H1 (cell line): ENCODE measurements around the gene ZDHHC20. TPM values are rescaled to one million over a fixed set of nuclear protein-coding genes. Genes with fewer than 3 reads are reported as not detected.

Source experiments
- CTCF ChIA-PET: fragments of 300-600 bp; sonication (Branson Sonifier 250); formaldehyde crosslinking; loops from one replicate; lab custom pipeline; 2021; ENCODE audit not compliant: partially characterized antibody; lab: Charles Lee
- POLR2A ChIA-PET: fragments of 300-600 bp; sonication (Branson Sonifier 250); formaldehyde crosslinking; loops from one replicate; lab custom pipeline; 2021; ENCODE audit warnings: inconsistent platforms; ENCODE audit not compliant: partially characterized antibody; lab: Charles Lee
- DNase-seq, 2 experiments: peaks; one replicate each; pipeline versions ENCODE4 v3.0.0 to v3.0.0-alpha.2; 2010 to 2022; ENCODE audit warnings: low spot score in 2 of 2, low read depth in 1 of 2, mixed read lengths in 1 of 2
- FAIRE-seq: peaks from 2 replicates; lab custom pipeline; 2011; peaks lifted over from hg19 to GRCh38; lab: Jason Lieb, UNC
- H2AFZ ChIP-seq: 2 replicates; pipeline ENCODE4 v1.8.1; 2012; ENCODE audit warnings: low read length, inconsistent platforms
- H2AK5ac ChIP-seq: 2 replicates; pipeline ENCODE4 v1.6.1; 2013; ENCODE audit warnings: low read depth, low read length
- H2BK120ac ChIP-seq: replicated peaks from 2 replicates; pipeline ENCODE3; 2013; ENCODE audit warnings: low read depth, low read length, inconsistent platforms
- H2BK12ac ChIP-seq: 2 replicates; pipeline ENCODE4 v1.6.1; 2013; ENCODE audit warnings: low read depth, low read length
- H2BK15ac ChIP-seq: 2 replicates; pipeline ENCODE4 v1.6.1; 2013; ENCODE audit warnings: low read length
- H2BK20ac ChIP-seq: 2 replicates; pipeline ENCODE4 v1.6.1; 2013; ENCODE audit warnings: low read length
- H2BK5ac ChIP-seq: 2 replicates; pipeline ENCODE4 v1.6.1; 2013; ENCODE audit warnings: low read depth, low read length
- H3K14ac ChIP-seq: 2 replicates; pipeline ENCODE4 v1.6.1; 2013; ENCODE audit warnings: inconsistent platforms; ENCODE audit not compliant: insufficient read length
- H3K18ac ChIP-seq: 2 replicates; pipeline ENCODE4 v1.6.1; 2013; ENCODE audit warnings: low read length; ENCODE audit errors: extremely low read depth
- H3K23ac ChIP-seq: 2 replicates; pipeline ENCODE4 v1.6.1; 2013; ENCODE audit warnings: inconsistent platforms; ENCODE audit not compliant: insufficient read length
- H3K23me2 ChIP-seq: 2 replicates; pipeline ENCODE4 v1.6.1; 2013; ENCODE audit warnings: low read depth, low read length
- H3K27ac ChIP-seq: 2 replicates; pipeline ENCODE4 v1.6.1; 2011; ENCODE audit warnings: low read depth, low read length, inconsistent platforms
- H3K27me3 ChIP-seq, 4 experiments: replicated peaks in 1 of 4; 1 replicate in 1 of 4; 2 replicates in 3 of 4; pipeline versions ENCODE4 v1.6.1 to v1.8.1; 2011 to 2013; ENCODE audit warnings: low read length in 3 of 4, mild to moderate bottlenecking in 3 of 4, inconsistent platforms in 2 of 4, mixed read lengths in 2 of 4, moderate library complexity in 1 of 4; ENCODE audit not compliant: control insufficient read depth in 3 of 4, insufficient read depth in 3 of 4; ENCODE audit errors: extremely low read depth in 1 of 4
- H3K36me3 ChIP-seq, 4 experiments: 2 replicates each; pipeline versions ENCODE4 v1.6.1 to v1.8.1; 2011 to 2013; ENCODE audit warnings: mild to moderate bottlenecking in 4 of 4, low read length in 3 of 4, moderate library complexity in 2 of 4, control low read depth in 1 of 4, inconsistent platforms in 1 of 4; ENCODE audit not compliant: insufficient read depth in 4 of 4, control insufficient read depth in 2 of 4
- H3K4ac ChIP-seq: replicated peaks from 2 replicates; pipeline ENCODE3; 2013; ENCODE audit warnings: low read length, low read depth, mixed read lengths, inconsistent platforms; ENCODE audit not compliant: insufficient read length
- H3K4me1 ChIP-seq, 4 experiments: replicated peaks in 1 of 4; 1 replicate in 1 of 4; 2 replicates in 3 of 4; pipeline versions ENCODE4 v1.6.1 to v1.8.1; 2011 to 2013; ENCODE audit warnings: low read length in 3 of 4, inconsistent platforms in 2 of 4, mixed read lengths in 1 of 4; ENCODE audit not compliant: insufficient read depth in 4 of 4, control insufficient read depth in 3 of 4
- H3K4me2 ChIP-seq, 2 experiments: 2 replicates each; pipeline versions ENCODE4 v1.6.1 to v1.8.1; 2011 to 2013; ENCODE audit warnings: low read depth in 2 of 2, low read length in 2 of 2, control low read depth in 1 of 2, inconsistent platforms in 1 of 2, mild to moderate bottlenecking in 1 of 2; ENCODE audit not compliant: insufficient read depth in 1 of 2
- H3K4me3 ChIP-seq, 4 experiments: fragments of 200-600, 300-600 bp in 1 of 4; sonication (generic), shearing (Covaris generic), sonication (Bioruptor Twin) in 1 of 4; 2 replicates each; pipeline versions ENCODE4 v1.5.1 to v1.8.1; 2011 to 2016; ENCODE audit warnings: low read length in 4 of 4, low read depth in 3 of 4, control low read depth in 2 of 4, inconsistent platforms in 2 of 4, mild to moderate bottlenecking in 2 of 4, mixed read lengths in 1 of 4, moderate library complexity in 1 of 4; ENCODE audit not compliant: insufficient read depth in 2 of 4; ENCODE audit errors: extremely low read depth in 1 of 4
- H3K56ac ChIP-seq: replicated peaks from 2 replicates; pipeline ENCODE3; 2013; ENCODE audit warnings: low read depth, mild to moderate bottlenecking, mixed read lengths, low read length, inconsistent platforms; ENCODE audit not compliant: insufficient read length
- H3K79me1 ChIP-seq: 2 replicates; pipeline ENCODE4 v1.6.1; 2013; ENCODE audit warnings: low read depth, low read length, control low read depth
- H3K79me2 ChIP-seq, 2 experiments: 2 replicates each; pipeline versions ENCODE4 v1.6.1 to v1.8.1; 2012 to 2013; ENCODE audit warnings: low read length in 2 of 2, mild to moderate bottlenecking in 2 of 2, inconsistent platforms in 1 of 2; ENCODE audit not compliant: insufficient read depth in 2 of 2, control insufficient read depth in 1 of 2
- H3K9ac ChIP-seq, 4 experiments: replicated peaks in 1 of 4; 1 replicate in 1 of 4; 2 replicates in 3 of 4; pipeline versions ENCODE4 v1.6.1 to v1.8.1; 2011 to 2013; ENCODE audit warnings: low read depth in 3 of 4, low read length in 3 of 4, control low read depth in 2 of 4, mild to moderate bottlenecking in 2 of 4, moderate library complexity in 2 of 4, inconsistent platforms in 1 of 4; ENCODE audit errors: extremely low read depth in 1 of 4
- H3K9me3 ChIP-seq, 2 experiments: 2 replicates each; pipeline versions ENCODE4 v1.6.1 to v1.8.1; 2012 to 2013; ENCODE audit warnings: mild to moderate bottlenecking in 2 of 2, moderate library complexity in 2 of 2, control low read depth in 1 of 2, inconsistent platforms in 1 of 2, low read depth in 1 of 2, low read length in 1 of 2, mixed read lengths in 1 of 2; ENCODE audit not compliant: insufficient read depth in 2 of 2
- H4K20me1 ChIP-seq, 2 experiments: replicated peaks in 1 of 2; 2 replicates each; pipeline versions ENCODE3 to v1.8.1; 2011 to 2013; ENCODE audit warnings: inconsistent platforms in 2 of 2, low read length in 2 of 2, mild to moderate bottlenecking in 1 of 2; ENCODE audit not compliant: insufficient read depth in 2 of 2, control insufficient read depth in 1 of 2
- H4K5ac ChIP-seq: 2 replicates; pipeline ENCODE4 v1.6.1; 2013; ENCODE audit warnings: low read length, low read depth, mixed read lengths, inconsistent platforms; ENCODE audit not compliant: insufficient read length
- H4K8ac ChIP-seq: 2 replicates; pipeline ENCODE4 v1.8.0; 2013; ENCODE audit warnings: mild to moderate bottlenecking, moderate library complexity, low read length, inconsistent platforms; ENCODE audit not compliant: insufficient read depth; ENCODE audit errors: extremely low read depth
- H4K91ac ChIP-seq: replicated peaks from 2 replicates; pipeline ENCODE3; 2013; ENCODE audit warnings: low read length, mixed read lengths, inconsistent platforms; ENCODE audit not compliant: insufficient read length
- BRCA1 ChIP-seq: IDR thresholded peaks from 2 replicates; pipeline ENCODE4 v1.6.1; 2012; ENCODE audit warnings: low read depth, low read length, improper control_type of control experiment
- CHD1 ChIP-seq: IDR thresholded peaks from 2 replicates; pipeline ENCODE4 v1.6.1; 2012; ENCODE audit warnings: low read depth, low read length, improper control_type of control experiment
- CREB1 ChIP-seq: IDR thresholded peaks from 2 replicates; pipeline ENCODE4 v1.6.1; 2012; ENCODE audit warnings: inconsistent platforms
- EZH2 ChIP-seq: fragments of 200-600 bp; sonication (generic); IDR thresholded peaks from 2 replicates; pipeline ENCODE4 v1.7.1; 2012; ENCODE audit warnings: low read depth, mild to moderate bottlenecking, moderate library complexity, low read length, inconsistent platforms; ENCODE audit not compliant: severe bottlenecking
- GTF2F1 ChIP-seq: IDR thresholded peaks from 2 replicates; pipeline ENCODE4 v1.6.1; 2012; ENCODE audit warnings: low read depth, low read length, improper control_type of control experiment, borderline replicate concordance
- JUN ChIP-seq: IDR thresholded peaks from 2 replicates; pipeline ENCODE4 v1.6.1; 2011; ENCODE audit warnings: low read depth, mild to moderate bottlenecking, improper control_type of control experiment, low read length
- MAFK ChIP-seq: IDR thresholded peaks from 2 replicates; pipeline ENCODE4 v1.6.1; 2012; ENCODE audit warnings: low read depth, mild to moderate bottlenecking, improper control_type of control experiment, low read length
- POLR2AphosphoS5 ChIP-seq: IDR thresholded peaks from 2 replicates; pipeline ENCODE4 v1.6.1; 2011; ENCODE audit warnings: low read depth, low read length
- RXRA ChIP-seq: IDR thresholded peaks from 2 replicates; pipeline ENCODE4 v1.6.1; 2011; ENCODE audit warnings: low read depth, mild to moderate bottlenecking, low read length, moderate library complexity; ENCODE audit not compliant: insufficient read depth
- SRF ChIP-seq: IDR thresholded peaks from 2 replicates; pipeline ENCODE4 v1.6.1; 2011; ENCODE audit warnings: mild to moderate bottlenecking, low read depth, low read length, moderate library complexity
- SUZ12 ChIP-seq: fragments of 200-600 bp; sonication (generic); IDR thresholded peaks from 2 replicates; pipeline ENCODE4 v1.6.1; 2012; ENCODE audit warnings: mild to moderate bottlenecking, inconsistent platforms, low read length, moderate library complexity, mixed read lengths
- TAF7 ChIP-seq: optimal IDR thresholded peaks from 2 replicates; pipeline ENCODE3; 2011; ENCODE audit warnings: low read depth, mild to moderate bottlenecking, inconsistent platforms, low read length, moderate library complexity, borderline replicate concordance
- TCF12 ChIP-seq: IDR thresholded peaks from 2 replicates; pipeline ENCODE4 v1.6.1; 2011; ENCODE audit warnings: low read depth, mild to moderate bottlenecking, low read length
- WGBS, 2 experiments: shearing (Covaris generic) in 1 of 2; methylation state at CpG; one replicate each; pipeline versions ENCODE4 v1.1.6 to v1.1.7; 2013 to 2015; ENCODE audit warnings: low lambda C conversion rate in 2 of 2, mixed read lengths in 2 of 2, inconsistent platforms in 1 of 2, low coverage in 1 of 2, missing lambda C conversion rate in 1 of 2; ENCODE audit not compliant: insufficient replicate concordance in 2 of 2, insufficient coverage in 1 of 2, insufficient read length in 1 of 2; ENCODE audit errors: extremely low coverage in 1 of 2, missing lambda C conversion rate in 1 of 2; 5-methylcytosine and 5-hydroxymethylcytosine counted together
- polyA plus RNA-seq, 7 experiments: library from polyadenylated mRNA; depleted of rRNA in 3 of 7; stranded (reverse) in 5 of 7; unstranded in 2 of 7; fragments of >200 nt in 5 of 7; fragments of 200-250 nt in 2 of 7; gene quantifications; 1 replicate in 5 of 7; 2 replicates in 1 of 7; 4 replicates in 1 of 7; pipeline versions ENCODE4 v1.2.1 to v1.2.3, GENCODE V29; 2011 to 2013; ENCODE audit warnings: missing spikeins in 2 of 7, mixed read lengths in 2 of 7
- total RNA-seq: library from RNA; stranded (reverse); fragmentation: NEBNext Ultra II Directional; extraction: Animal tissue kit (Norgen Biotek cat#: 25700); gene quantifications from 2 replicates; pipeline ENCODE4 v1.2.1, GENCODE V29; 2021
- TF ChIP-seq, protein P1 (sequence below): IDR thresholded peaks from 2 replicates; pipeline ENCODE4 v1.6.1; 2012; ENCODE audit warnings: low read length, inconsistent platforms

Gene ZDHHC20
- total and polyA plus RNA-seq, 2 of the 8 experiments (the other 6 are each of a cell fraction or from before 2014, with no cell fraction given): 16.4 to 89.0 TPM

GRCh38 chr13:21429211-21429610 lies 29.9 kb downstream of the ZDHHC20 start:
- Histone ChIP-seq H2BK12ac (no peak overlapping the region), H3K27ac (no peak overlapping the region), H2AK5ac (no peak overlapping the region), H3K4ac (no peak overlapping the region), H3K18ac (no peak overlapping the region), H4K8ac (no peak overlapping the region), H4K5ac (no peak overlapping the region), H2BK15ac (no peak overlapping the region), H3K9ac (no peak overlapping the region), H4K91ac (no peak overlapping the region), H3K14ac (no peak overlapping the region), H2AFZ (no peak overlapping the region), H3K56ac (no peak overlapping the region), H3K27me3 (no peaks in the 10 kb centered on the region), H4K20me1 (peaks cover 0 to 3% of the 10 kb centered on the region in 2 experiments), H3K4me3 (no peak overlapping the region), H3K23me2 (no peaks in the 10 kb centered on the region), H2BK120ac (no peak overlapping the region), H3K9me3 (no peaks in the 10 kb centered on the region), H3K4me1 (no peaks in the 10 kb centered on the region), H3K23ac (no peak overlapping the region), H3K4me2 (no peak overlapping the region), H2BK20ac (no peak overlapping the region), H3K36me3 (no peaks in the 10 kb centered on the region; a peak in 1 of 8 replicates), H2BK5ac (no peak overlapping the region), H3K79me2 (peaks cover 0 to 69% of the 10 kb centered on the region in 2 experiments; a peak in 2 of 4 replicates), H3K79me1 (0 out of 2 replicates have a peak, but pooled peaks cover 2% of the 10 kb centered on the region)
- no peak for FAIRE-seq
- 69% methylated on average over 2 of the region's 2 CpGs; no CpG with 5 or more reads in 1 of the 2 experiments for WGBS, 2 experiments
- DNase-seq: no peak
- ChIA-PET POLR2A (interaction anchor here (1.8 kb wide), 1 partner anchor 29 kb away, joined by 8 read pairs; the partner anchor contains the start of gene ZDHHC20), CTCF (no interaction called here)
- no peak for TF ChIP-seq JUN
- no peak for TF ChIP-seq BRCA1
- TF ChIP-seq CHD1: no peak
- no peak for TF ChIP-seq GTF2F1
- TF ChIP-seq TAF7: no peak
- TF ChIP-seq TCF12: no peak
- no peak for TF ChIP-seq CREB1
- no peak for TF ChIP-seq MAFK
- no peak for TF ChIP-seq RXRA
- TF ChIP-seq POLR2AphosphoS5: no peak
- TF ChIP-seq, protein P1, sequence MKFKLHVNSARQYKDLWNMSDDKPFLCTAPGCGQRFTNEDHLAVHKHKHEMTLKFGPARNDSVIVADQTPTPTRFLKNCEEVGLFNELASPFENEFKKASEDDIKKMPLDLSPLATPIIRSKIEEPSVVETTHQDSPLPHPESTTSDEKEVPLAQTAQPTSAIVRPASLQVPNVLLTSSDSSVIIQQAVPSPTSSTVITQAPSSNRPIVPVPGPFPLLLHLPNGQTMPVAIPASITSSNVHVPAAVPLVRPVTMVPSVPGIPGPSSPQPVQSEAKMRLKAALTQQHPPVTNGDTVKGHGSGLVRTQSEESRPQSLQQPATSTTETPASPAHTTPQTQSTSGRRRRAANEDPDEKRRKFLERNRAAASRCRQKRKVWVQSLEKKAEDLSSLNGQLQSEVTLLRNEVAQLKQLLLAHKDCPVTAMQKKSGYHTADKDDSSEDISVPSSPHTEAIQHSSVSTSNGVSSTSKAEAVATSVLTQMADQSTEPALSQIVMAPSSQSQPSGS: no peak
- no peak for TF ChIP-seq SUZ12
- no peak for TF ChIP-seq SRF
- TF ChIP-seq EZH2: no peak
